Liver (tissue), 9 donors: Measurements from ENCODE around the gene ALK. TPM values are rescaled to one million over a fixed set of nuclear protein-coding genes. Genes with fewer than 3 reads are reported as not detected.

Experiments used
- DNase-seq: peaks from one replicate; pipeline ENCODE4 v3.0.0-alpha.2; 2017; ENCODE audit warnings: low spot score
- H3K27ac ChIP-seq, 2 donors: one replicate each; pipeline ENCODE4 v1.7.0; 2013; ENCODE audit warnings: inconsistent platforms in 2 of 2, low read length in 2 of 2, control low read depth in 1 of 2, low read depth in 1 of 2, mild to moderate bottlenecking in 1 of 2
- H3K27me3 ChIP-seq, 4 donors: one replicate each; pipeline versions ENCODE4 v1.6.1 to v1.7.0; 2013; ENCODE audit warnings: low read length in 3 of 4, inconsistent platforms in 1 of 4, mild to moderate bottlenecking in 1 of 4, moderate library complexity in 1 of 4; ENCODE audit not compliant: control insufficient read depth in 4 of 4, insufficient read depth in 4 of 4
- H3K36me3 ChIP-seq, 4 donors: one replicate each; pipeline versions ENCODE4 v1.6.1 to v1.7.0; 2013; ENCODE audit warnings: low read length in 3 of 4, mild to moderate bottlenecking in 3 of 4, low read depth in 1 of 4, moderate library complexity in 1 of 4; ENCODE audit not compliant: control insufficient read depth in 4 of 4, insufficient read depth in 3 of 4
- H3K4me1 ChIP-seq, 4 donors: one replicate each; pipeline versions ENCODE4 v1.6.1 to v1.7.0; 2013; ENCODE audit warnings: low read length in 3 of 4, mild to moderate bottlenecking in 3 of 4, moderate library complexity in 1 of 4; ENCODE audit not compliant: control insufficient read depth in 4 of 4, insufficient read depth in 4 of 4
- H3K4me3 ChIP-seq, 3 donors: one replicate each; pipeline versions ENCODE4 v1.6.1 to v1.7.0; 2013; ENCODE audit warnings: low read length in 3 of 3, control low read depth in 1 of 3, low read depth in 1 of 3, mild to moderate bottlenecking in 1 of 3
- H3K9ac ChIP-seq, 2 donors: one replicate each; pipeline ENCODE4 v1.7.0; 2013; ENCODE audit warnings: low read length in 2 of 2, mild to moderate bottlenecking in 2 of 2, moderate library complexity in 2 of 2, control low read depth in 1 of 2, low read depth in 1 of 2
- H3K9me3 ChIP-seq, 4 donors: one replicate each; pipeline versions ENCODE4 v1.6.1 to v1.7.0; 2013; ENCODE audit warnings: low read length in 3 of 4; ENCODE audit not compliant: control insufficient read depth in 4 of 4
- EGR1 ChIP-seq, 2 donors: IDR thresholded peaks; 2 replicates each; pipeline ENCODE4 v1.6.1; 2016 to 2018; ENCODE audit warnings: antibody characterized with exemption in 2 of 2, low read depth in 2 of 2
- FOXA1 ChIP-seq: IDR thresholded peaks from 2 replicates; pipeline ENCODE4 v1.6.1; 2016; ENCODE audit warnings: antibody characterized with exemption
- FOXA2 ChIP-seq: IDR thresholded peaks from 2 replicates; pipeline ENCODE4 v1.6.1; 2016; ENCODE audit warnings: antibody characterized with exemption
- GABPA ChIP-seq, 2 donors: IDR thresholded peaks in 1 of 2; conservative IDR thresholded peaks in 1 of 2; 2 replicates each; pipeline ENCODE4 v1.6.1; 2016; ENCODE audit warnings: antibody characterized with exemption in 2 of 2, mild to moderate bottlenecking in 1 of 2, moderate library complexity in 1 of 2
- HNF4A ChIP-seq, 2 donors: conservative IDR thresholded peaks; 2 replicates each; pipeline ENCODE4 v1.6.1; 2016; ENCODE audit warnings: antibody characterized with exemption in 2 of 2, mild to moderate bottlenecking in 2 of 2
- HNF4G ChIP-seq: IDR thresholded peaks from 2 replicates; pipeline ENCODE4 v1.6.1; 2016; ENCODE audit warnings: antibody characterized with exemption
- JUND ChIP-seq, 2 donors: IDR thresholded peaks; 2 replicates each; pipeline ENCODE4 v1.6.1; 2016; ENCODE audit warnings: antibody characterized with exemption in 2 of 2
- NR2F2 ChIP-seq: IDR thresholded peaks from 2 replicates; pipeline ENCODE4 v1.6.1; 2016; ENCODE audit warnings: antibody characterized with exemption
- RAD21 ChIP-seq, 2 donors: IDR thresholded peaks; 2 replicates each; pipeline ENCODE4 v1.6.1; 2016; ENCODE audit warnings: antibody characterized with exemption in 2 of 2, mild to moderate bottlenecking in 2 of 2
- WGBS: extraction: QIAGEN DNeasy Blood & Tissue Kit; methylation state at CpG from one replicate; pipeline ENCODE4 v1.1.7; 2013; 5-methylcytosine and 5-hydroxymethylcytosine counted together
- polyA plus RNA-seq, 2 donors: library from polyadenylated mRNA; stranded (reverse) in 1 of 2; unstranded in 1 of 2; fragments of 200-250 nt in 1 of 2; fragments of >200 nt in 1 of 2; fragmentation: Nextera tagmentation in 1 of 2; extraction: Ambion mirVana in 1 of 2; gene quantifications; one replicate each; pipeline versions ENCODE4 v1.2.1 to v1.2.3, GENCODE V29; 2013 to 2015
- total RNA-seq, 2 donors: library from RNA; depleted of rRNA; stranded (reverse); fragments of >200 nt; gene quantifications; one replicate each; pipeline ENCODE4 v1.2.3, GENCODE V29; 2014
- TF ChIP-seq, protein P1 (sequence below): fragments of 150-350 bp; IDR thresholded peaks from 2 replicates; pipeline ENCODE4 v1.5.1; 2017; ENCODE audit warnings: improper control_type of control experiment, low read depth, low read length; ENCODE audit not compliant: missing input control
- TF ChIP-seq, protein P2 (sequence below): IDR thresholded peaks from 2 replicates; pipeline ENCODE4 v1.6.1; 2016; ENCODE audit warnings: antibody characterized with exemption, mild to moderate bottlenecking
- donor health status: healthy.
- donor health status: healthy.
- donor health status: healthy.
- donor health status: healthy.
- donor health status: healthy.

Gene ALK
- total and polyA plus RNA-seq, 4 donors, result under 0.01 TPM; not detected in 3

DNA sequence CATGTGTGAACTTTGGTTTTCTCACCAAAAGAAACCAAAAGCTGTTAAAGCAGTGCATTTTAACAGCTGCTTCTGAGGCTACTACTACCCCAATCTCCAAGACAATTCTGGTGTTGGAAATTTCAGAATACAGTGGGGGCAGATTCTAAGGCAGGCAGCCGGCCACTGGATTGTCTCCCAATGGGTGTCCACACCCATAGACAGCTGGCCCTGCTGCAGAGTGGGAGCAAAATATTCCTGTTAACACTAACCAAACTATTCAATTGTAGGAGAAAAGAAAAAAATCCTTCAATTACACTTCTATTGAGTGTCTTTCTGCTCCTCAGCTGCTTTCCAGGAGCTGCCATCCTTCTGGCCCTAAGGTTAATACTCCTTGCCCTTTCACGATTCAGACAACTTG, 223.7 kb downstream of the ALK start:
- Histone ChIP-seq H3K27me3 (no peaks in the 10 kb centered on the region), H3K36me3 (no peaks in the 10 kb centered on the region), H3K9ac (no peak overlapping the region), H3K9me3 (no peaks in the 10 kb centered on the region), H3K4me1 (no peaks in the 10 kb centered on the region), H3K4me3 (no peak overlapping the region), H3K27ac (no peak overlapping the region)
- 78% methylated on average over 2 of the region's 2 CpGs for WGBS
- no peak for DNase-seq
- TF ChIP-seq, protein P1, sequence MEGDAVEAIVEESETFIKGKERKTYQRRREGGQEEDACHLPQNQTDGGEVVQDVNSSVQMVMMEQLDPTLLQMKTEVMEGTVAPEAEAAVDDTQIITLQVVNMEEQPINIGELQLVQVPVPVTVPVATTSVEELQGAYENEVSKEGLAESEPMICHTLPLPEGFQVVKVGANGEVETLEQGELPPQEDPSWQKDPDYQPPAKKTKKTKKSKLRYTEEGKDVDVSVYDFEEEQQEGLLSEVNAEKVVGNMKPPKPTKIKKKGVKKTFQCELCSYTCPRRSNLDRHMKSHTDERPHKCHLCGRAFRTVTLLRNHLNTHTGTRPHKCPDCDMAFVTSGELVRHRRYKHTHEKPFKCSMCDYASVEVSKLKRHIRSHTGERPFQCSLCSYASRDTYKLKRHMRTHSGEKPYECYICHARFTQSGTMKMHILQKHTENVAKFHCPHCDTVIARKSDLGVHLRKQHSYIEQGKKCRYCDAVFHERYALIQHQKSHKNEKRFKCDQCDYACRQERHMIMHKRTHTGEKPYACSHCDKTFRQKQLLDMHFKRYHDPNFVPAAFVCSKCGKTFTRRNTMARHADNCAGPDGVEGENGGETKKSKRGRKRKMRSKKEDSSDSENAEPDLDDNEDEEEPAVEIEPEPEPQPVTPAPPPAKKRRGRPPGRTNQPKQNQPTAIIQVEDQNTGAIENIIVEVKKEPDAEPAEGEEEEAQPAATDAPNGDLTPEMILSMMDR, result no peak

DNA sequence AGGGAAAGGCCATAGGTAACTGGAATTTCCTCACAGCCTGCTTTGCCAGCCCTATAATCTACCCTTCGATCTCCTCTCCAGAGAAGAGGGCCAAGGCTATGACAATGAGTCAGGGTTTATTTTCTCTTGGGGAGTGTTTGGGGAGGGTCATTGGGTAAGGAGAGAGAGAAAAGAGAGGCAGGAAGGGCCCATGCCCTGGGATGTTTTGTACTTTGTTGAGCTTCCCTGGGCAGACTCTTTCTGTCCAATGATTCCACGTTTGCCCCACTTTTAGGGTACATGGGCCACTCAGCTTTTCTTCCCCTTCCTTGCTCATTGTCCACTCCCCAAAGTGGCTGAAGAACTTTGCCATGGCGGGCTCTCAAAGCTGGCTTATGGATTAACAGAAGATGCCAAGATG, 224.2 kb downstream of the ALK start:
- no peaks in the 10 kb centered on the region for H3K4me1 ChIP-seq
- H3K27me3 ChIP-seq, result no peaks in the 10 kb centered on the region
- no peak overlapping the region for H3K27ac ChIP-seq
- H3K9me3 ChIP-seq, result peaks cover 0 to under 1% (median 0%) of the 10 kb centered on the region in 4 donors
- WGBS, result 70% methylated on average over 3 of the region's 3 CpGs
- no peak overlapping the region for H3K4me3 ChIP-seq
- no peak overlapping the region for H3K9ac ChIP-seq
- DNase-seq, result no peak
- TF ChIP-seq RAD21 (IDR thresholded peaks at IDR 0.05) (no peak), EGR1 (IDR thresholded peaks at IDR 0.05; ENCODE audit: low read depth in 2 of 2) (no peak), FOXA2 (no peak), FOXA1 (no peak), JUND (IDR thresholded peaks at IDR 0.05) (no peak), HNF4A (conservative IDR thresholded peaks at IDR 0.05) (no peak)
- H3K36me3 ChIP-seq, result no peaks in the 10 kb centered on the region

DNA sequence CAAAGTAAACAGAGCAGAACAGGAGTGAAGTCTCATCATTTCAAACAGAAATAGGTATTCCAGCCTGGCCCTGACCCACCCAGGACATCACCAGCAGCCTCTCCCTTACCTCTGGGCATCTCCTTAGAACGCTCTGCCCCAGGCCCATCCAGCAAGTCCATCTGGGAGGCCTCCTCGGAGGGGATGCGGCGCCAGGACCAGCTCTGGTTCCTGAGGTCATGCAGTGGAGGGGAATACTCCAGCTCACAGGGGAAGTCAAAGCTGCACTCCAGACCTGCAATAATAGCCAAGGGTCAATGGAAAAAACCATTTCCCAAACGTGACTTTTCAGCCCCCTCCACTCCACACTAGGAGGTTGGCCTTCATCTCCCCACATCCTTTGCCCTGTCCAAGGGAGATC, 226.6 kb downstream of the ALK start:
- no peak for DNase-seq
- TF ChIP-seq, protein P2, sequence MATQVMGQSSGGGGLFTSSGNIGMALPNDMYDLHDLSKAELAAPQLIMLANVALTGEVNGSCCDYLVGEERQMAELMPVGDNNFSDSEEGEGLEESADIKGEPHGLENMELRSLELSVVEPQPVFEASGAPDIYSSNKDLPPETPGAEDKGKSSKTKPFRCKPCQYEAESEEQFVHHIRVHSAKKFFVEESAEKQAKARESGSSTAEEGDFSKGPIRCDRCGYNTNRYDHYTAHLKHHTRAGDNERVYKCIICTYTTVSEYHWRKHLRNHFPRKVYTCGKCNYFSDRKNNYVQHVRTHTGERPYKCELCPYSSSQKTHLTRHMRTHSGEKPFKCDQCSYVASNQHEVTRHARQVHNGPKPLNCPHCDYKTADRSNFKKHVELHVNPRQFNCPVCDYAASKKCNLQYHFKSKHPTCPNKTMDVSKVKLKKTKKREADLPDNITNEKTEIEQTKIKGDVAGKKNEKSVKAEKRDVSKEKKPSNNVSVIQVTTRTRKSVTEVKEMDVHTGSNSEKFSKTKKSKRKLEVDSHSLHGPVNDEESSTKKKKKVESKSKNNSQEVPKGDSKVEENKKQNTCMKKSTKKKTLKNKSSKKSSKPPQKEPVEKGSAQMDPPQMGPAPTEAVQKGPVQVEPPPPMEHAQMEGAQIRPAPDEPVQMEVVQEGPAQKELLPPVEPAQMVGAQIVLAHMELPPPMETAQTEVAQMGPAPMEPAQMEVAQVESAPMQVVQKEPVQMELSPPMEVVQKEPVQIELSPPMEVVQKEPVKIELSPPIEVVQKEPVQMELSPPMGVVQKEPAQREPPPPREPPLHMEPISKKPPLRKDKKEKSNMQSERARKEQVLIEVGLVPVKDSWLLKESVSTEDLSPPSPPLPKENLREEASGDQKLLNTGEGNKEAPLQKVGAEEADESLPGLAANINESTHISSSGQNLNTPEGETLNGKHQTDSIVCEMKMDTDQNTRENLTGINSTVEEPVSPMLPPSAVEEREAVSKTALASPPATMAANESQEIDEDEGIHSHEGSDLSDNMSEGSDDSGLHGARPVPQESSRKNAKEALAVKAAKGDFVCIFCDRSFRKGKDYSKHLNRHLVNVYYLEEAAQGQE, result no peak
- TF ChIP-seq NR2F2 (no peak), FOXA2 (no peak), GABPA (IDR thresholded peaks at IDR 0.05 in 1 of 2, conservative IDR thresholded peaks at IDR 0.05 in 1 of 2) (no peak), EGR1 (IDR thresholded peaks at IDR 0.05; ENCODE audit: low read depth in 2 of 2) (no peak), HNF4G (no peak), HNF4A (conservative IDR thresholded peaks at IDR 0.05) (no peak)
- Histone ChIP-seq H3K9me3 (peaks cover 0 to 2% (median 0%) of the 10 kb centered on the region in 4 donors), H3K27ac (no peak overlapping the region), H3K36me3 (no peaks in the 10 kb centered on the region), H3K27me3 (no peaks in the 10 kb centered on the region), H3K4me3 (no peak overlapping the region), H3K4me1 (no peaks in the 10 kb centered on the region), H3K9ac (no peak overlapping the region)
- WGBS, result 85% methylated on average over 5 of the region's 5 CpGs
